Measurements from ENCODE around the gene CUTC.

DNA sequence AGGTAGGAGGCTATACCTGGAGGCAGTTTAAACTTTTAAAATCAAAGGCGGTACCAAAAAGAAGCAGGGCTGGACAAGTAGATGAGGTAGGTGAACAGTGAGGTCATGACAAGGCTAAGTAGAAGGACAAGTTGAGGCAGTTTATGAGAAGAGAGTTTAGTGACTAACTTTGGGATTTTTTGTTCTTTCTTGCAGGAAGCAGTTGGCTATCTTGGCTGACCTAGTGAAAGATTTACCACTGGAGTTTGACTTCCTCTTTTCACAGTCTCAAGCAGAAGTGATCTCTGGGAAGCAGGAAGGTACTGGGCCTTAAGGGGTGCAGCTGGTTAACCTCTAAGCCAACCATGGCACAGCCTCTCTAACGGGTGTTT, 46.5 kb upstream of the CUTC start:
- TF ChIP-seq CTCF (IDR thresholded peaks at IDR 0.05 in 8 of 11, conservative IDR thresholded peaks at IDR 0.05 in 3 of 11) (no peak), POLR2A (IDR thresholded peaks at IDR 0.05) (no peak)

Data from spleen (tissue), 7 donors.